ENCODE data around the gene PAX1.

The PAX1 gene

DNA sequence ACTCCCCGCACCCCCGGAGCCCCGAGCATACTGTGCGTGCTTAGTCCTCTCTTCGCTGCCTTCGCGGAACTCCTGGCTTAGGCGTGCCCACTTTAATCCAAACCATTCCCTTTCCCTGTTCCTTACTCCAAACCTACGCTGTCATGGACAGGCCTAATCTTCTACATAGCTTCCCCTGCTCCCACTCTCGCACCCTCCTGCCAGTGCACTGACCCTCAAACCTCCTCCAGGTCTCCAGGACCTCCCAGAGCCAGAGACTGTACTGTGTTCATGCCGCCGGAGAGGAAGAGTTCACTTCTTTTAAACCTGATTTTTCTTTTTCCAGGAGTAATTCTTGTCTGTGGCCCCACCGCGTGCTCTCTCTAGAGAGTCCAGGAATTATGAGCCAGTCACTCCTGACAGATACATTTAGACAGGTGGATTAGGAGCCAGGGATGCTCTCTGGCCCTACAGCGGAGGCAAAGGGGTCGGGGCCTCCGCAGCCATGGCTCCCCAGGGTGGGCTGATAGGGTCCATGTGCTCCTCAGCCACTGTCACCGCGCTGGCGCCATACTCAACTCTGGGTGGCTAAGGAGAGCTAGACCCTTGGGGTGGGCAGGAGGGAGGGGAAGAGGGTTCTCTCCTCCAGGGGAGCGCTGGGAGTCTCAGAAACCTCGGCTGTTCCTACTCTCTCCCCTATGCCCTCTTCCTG lies 1.6 kb upstream of the PAX1 start:
- no peak for DNase-seq

GRCh38 chr20:21704408-21705385 lies 767 bp upstream of the PAX1 start:
- no peak for DNase-seq

DNA sequence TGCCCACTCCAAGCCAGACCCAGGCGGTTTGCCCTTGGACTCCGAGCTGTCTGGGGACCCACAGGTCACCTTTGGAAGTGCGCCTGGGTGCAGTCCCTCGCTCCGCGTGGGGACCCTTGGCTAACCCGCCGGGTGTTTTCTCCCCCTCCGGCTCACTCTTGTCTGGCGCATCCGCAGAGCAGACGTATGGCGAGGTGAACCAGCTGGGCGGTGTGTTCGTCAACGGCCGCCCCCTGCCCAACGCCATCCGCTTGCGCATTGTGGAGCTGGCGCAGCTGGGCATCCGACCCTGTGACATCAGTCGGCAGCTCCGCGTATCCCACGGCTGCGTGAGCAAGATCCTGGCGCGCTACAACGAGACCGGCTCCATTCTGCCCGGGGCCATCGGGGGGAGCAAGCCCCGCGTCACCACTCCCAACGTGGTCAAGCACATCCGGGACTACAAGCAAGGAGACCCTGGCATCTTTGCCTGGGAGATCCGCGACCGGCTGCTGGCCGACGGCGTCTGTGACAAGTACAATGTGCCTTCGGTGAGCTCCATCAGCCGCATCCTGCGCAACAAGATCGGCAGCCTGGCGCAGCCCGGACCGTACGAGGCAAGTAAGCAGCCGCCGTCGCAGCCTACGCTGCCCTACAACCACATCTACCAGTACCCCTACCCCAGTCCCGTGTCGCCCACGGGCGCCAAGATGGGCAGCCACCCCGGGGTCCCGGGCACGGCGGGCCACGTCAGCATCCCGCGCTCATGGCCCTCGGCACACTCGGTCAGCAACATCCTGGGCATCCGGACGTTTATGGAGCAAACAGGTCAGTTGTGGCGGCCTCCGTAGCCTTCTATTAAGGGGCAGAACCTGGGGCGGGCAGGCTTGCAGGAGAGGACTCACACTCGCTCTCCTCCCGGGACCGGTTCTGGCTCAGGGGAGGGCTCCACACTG lies 1.1 kb downstream of the PAX1 start:
- DNase-seq: no peak

GRCh38 chr20:21707267-21707666 lies 1.8 kb downstream of the PAX1 start:
- DNase-seq: no peak

GRCh38 chr20:21707999-21708737 lies 2.7 kb downstream of the PAX1 start:
- DNase-seq: no peak

DNA sequence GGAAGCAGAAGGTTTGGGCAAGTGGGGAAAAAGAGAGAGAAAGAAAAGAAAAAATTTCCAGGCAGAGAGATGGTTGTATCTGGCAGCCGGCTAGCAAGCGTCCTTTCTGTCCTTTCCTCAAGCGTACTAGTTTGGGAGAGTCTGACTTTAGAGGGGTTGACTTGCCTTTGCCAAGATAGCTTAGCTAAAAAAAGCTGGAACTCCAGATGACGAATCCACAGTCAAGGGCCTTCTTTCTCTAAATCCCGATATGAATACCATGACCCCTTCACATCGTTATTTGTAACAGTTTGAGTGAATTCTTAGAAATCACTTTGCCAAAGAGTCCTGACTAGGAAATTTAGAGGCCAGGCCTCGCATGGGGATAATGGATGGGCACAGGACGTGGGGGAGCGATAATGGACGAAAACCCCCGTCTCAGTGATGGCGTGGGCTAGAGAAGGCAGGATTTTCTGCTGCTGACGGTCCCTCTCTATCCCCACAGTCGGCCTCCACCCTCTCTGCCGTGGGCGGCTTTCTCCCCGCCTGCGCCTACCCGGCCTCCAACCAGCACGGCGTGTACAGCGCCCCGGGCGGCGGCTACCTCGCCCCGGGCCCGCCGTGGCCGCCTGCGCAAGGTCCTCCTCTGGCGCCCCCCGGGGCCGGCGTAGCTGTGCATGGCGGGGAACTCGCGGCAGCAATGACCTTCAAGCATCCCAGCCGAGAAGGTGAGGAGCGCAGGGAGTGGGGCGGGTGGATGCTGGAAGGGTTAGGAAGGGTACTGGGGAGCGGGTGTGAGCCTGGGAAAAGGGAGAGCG lies 3.5 kb downstream of the PAX1 start:
- no peak for DNase-seq

GRCh38 chr20:21709535-21709904 lies 4.1 kb downstream of the PAX1 start:
- no peak for DNase-seq

DNA sequence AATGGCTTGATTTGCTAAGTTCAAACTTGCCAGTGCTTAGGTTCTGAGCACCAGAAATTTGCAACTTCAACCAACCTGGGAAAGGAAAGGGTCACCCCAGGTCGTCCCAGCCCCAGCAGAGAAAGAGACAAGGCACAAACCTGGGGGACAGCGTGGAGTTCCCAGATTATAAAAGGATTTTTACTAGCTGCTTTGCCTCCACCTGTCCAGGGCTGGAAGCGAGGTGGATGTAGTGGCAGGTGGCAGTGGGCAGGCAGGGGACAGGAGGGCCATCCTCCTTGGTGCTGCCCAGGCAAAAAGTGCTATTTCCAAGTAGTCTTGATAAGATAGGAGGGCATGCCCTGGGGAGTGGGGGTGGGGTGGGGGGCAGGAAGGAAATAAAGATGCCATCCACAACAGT lies 4.9 kb downstream of the PAX1 start:
- no peak for DNase-seq

- no peak for DNase-seq
Observed at GRCh38 chr20:21710863-21711431, 5.5 kb downstream of the PAX1 start.

GRCh38 chr20:21712443-21713059 lies 7.1 kb downstream of the PAX1 start:
- no peak for DNase-seq

DNA sequence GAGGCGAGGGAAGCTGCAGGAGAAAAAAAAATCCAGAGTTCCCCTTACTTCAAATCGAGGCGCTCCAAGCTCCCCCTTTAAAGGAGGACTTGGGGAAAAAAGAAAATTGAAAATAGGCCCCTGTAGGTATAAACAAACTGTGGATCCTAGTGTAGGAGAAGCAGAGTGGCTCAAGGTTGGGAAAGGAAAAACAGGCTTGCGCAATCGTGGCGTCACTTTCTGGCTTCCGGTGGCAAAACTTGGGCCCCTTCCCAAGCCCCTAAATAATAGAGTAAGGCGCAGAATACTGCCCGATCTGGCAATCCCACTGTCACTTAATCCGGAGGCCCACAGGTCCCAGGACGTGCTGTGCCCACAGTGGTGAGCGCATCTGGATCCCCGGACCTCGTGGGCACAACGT lies 8.0 kb downstream of the PAX1 start:
- no peak for DNase-seq

- no peak for DNase-seq
Observed at GRCh38 chr20:21713901-21714296, 8.4 kb downstream of the PAX1 start.

DNA sequence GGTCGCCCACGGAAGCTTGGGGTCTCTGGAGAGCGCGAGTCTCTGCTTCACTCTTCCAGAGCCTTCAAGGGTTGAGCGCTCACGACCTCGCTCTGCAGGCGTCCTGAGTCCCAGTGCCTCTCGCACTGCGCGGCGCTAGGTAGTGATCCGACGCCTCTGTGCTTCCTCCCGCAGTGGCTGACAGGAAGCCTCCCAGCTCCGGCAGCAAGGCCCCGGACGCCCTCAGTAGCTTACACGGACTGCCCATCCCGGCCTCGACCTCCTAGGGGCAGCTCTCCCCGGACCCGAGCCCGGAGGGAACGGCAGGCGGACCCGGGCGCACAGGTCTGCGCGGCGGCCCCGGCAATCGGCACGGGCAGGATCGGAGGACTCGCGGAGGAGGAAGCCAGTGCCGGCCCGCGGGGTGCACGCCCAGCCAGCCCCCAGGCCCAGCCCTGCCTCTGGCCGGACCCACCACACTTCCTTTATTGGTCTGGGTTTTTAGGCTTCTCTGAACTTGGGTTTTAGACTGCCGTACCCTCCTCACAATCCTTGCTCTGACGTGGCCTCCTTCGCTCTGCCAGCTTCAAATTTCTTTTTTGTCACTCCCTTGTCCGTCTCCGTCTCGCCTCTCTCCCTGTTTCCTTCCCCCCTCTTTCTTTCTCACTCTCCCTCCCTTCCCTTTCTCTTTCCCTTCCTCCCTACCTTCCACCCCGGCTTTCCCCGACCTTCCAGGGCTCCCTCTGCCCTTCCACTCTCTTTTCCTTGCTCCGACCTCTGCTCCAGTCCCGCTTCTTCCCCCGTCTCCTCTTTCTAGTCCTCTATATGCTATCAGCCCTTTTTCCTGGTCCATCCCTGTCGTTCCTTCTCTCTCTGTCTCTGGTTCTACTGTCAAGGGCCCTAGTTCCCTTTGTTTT lies 9.1 kb downstream of the PAX1 start:
- no peak for DNase-seq

- DNase-seq: no peak
Observed at GRCh38 chr20:21715193-21715881, 9.9 kb downstream of the PAX1 start.

GRCh38 chr20:21719592-21720214 lies 14.2 kb downstream of the PAX1 start:
- no peak for DNase-seq

DNA sequence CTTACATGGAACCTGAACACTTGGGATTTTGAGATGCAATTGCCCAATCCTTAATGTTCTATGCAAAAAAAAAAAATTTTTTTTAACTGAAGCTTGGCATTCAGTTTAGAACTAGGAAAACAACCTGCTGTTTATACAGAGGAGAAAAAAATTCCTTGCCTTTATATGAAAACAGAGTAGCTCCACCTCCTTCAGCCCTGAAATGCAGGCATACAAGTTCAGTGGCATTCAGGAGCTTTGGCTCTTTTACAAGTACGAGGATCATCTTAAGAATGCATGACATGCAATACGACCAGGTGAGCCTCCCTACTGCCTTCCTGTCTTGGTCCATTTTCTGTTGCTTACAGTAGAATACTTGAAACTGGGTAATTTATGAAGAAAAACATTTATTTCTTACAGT lies 20.4 kb downstream of the PAX1 start:
- no peak for DNase-seq

DNA sequence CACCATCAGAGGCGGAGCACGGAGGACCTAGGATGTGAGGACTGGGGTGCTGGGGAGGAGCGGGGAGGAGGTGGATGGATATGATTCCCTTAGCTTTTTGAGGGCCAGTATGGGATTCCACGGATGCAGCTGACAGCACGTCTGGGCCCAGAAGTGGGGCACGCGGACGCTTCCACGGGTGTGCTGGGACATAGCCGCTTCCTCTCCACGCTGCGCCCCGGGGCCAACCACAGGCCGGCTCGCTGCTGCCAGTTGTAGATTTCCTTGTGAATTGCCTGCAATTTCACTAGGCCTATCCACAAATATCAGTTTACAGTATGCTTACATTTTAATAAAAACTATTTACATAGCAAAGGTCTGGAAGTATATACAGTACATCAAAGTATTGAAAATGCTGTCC lies 23.9 kb downstream of the PAX1 start:
- DNase-seq: no peak

DNA sequence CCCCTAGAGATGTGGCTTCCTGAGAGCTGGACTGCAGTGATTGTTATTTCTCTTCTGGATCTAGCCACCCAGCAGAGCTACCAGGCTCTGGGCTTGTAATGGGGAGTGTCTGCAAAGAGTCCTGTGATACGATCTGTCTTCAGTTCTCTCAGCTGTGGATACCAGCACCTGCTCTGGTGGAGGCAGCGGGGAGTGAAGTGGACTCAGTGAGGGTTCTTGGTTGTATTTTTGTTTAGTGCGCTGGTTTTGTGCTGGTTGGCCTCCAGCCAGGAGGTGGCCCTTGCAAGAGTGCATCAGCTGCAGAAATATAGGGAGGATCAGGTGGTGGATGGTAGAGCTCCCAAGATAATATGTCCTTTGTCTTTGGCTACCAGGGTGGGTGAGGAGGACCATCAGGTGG lies 33.7 kb downstream of the PAX1 start:
- no peak for DNase-seq

- no peak for DNase-seq
Observed at GRCh38 chr20:21739682-21740081, 34.2 kb downstream of the PAX1 start.
